ENCODE measurements around the gene LRRN2.

Gene LRRN2

DNA sequence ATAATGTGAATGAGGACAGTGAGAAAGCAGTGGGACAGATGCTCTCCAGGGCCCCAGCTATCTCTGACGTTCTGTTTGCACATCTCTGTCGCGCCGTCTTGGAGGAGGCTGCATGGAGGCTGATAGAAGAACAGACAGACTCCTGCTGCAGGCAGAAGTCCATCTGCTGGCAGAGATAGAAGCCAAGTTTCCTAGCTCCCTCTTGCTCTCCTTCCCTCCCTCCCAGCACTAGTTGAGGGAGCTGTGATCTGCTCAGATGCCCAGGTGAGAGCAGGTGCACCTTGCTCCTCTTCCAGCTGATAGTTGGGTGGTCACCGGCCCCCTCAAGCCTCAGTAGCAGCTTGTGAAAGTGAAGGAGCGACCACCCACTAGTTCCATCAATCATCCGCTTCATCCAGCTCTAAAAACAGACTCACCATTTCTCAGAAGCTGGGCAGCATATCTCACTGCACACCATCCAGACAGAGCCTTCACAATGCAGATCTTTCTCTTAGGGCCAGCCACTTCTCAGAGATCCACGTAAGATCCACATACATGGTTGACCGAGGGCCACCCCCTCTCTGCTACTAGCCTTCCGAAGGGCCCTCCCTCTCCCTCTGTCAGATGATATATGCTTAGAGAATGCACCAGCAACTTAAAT lies 12.9 kb downstream of the LRRN2 start (continued):
- TF ChIP-seq, protein P1, sequence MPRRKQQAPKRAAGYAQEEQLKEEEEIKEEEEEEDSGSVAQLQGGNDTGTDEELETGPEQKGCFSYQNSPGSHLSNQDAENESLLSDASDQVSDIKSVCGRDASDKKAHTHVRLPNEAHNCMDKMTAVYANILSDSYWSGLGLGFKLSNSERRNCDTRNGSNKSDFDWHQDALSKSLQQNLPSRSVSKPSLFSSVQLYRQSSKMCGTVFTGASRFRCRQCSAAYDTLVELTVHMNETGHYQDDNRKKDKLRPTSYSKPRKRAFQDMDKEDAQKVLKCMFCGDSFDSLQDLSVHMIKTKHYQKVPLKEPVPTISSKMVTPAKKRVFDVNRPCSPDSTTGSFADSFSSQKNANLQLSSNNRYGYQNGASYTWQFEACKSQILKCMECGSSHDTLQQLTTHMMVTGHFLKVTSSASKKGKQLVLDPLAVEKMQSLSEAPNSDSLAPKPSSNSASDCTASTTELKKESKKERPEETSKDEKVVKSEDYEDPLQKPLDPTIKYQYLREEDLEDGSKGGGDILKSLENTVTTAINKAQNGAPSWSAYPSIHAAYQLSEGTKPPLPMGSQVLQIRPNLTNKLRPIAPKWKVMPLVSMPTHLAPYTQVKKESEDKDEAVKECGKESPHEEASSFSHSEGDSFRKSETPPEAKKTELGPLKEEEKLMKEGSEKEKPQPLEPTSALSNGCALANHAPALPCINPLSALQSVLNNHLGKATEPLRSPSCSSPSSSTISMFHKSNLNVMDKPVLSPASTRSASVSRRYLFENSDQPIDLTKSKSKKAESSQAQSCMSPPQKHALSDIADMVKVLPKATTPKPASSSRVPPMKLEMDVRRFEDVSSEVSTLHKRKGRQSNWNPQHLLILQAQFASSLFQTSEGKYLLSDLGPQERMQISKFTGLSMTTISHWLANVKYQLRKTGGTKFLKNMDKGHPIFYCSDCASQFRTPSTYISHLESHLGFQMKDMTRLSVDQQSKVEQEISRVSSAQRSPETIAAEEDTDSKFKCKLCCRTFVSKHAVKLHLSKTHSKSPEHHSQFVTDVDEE (CRISPR knock-in tag; IDR thresholded peaks at IDR 0.05): no peak
- TF ChIP-seq SNAI2 (CRISPR knock-in tag; IDR thresholded peaks at IDR 0.05): no peak
- TF ChIP-seq CSDC2 (CRISPR knock-in tag; IDR thresholded peaks at IDR 0.05): no peak
- TF ChIP-seq OSR1 (CRISPR knock-in tag; IDR thresholded peaks at IDR 0.05): no peak
- no peak for TF ChIP-seq TOX (CRISPR knock-in tag; IDR thresholded peaks at IDR 0.05; ENCODE audit: borderline replicate concordance)

GRCh38 chr1:204672069-204672468 lies 13.5 kb downstream of the LRRN2 start:
- no peak for TF ChIP-seq POU6F1 (CRISPR knock-in tag; IDR thresholded peaks at IDR 0.05; ENCODE audit: borderline replicate concordance, low read depth)
- TF ChIP-seq ZNF565 (CRISPR knock-in tag; conservative IDR thresholded peaks at IDR 0.05; ENCODE audit: low read depth): no peak
- TF ChIP-seq CREB5 (CRISPR knock-in tag; IDR thresholded peaks at IDR 0.05; ENCODE audit: low read depth): no peak
- no peak for TF ChIP-seq OSR1 (CRISPR knock-in tag; IDR thresholded peaks at IDR 0.05)
- TF ChIP-seq CSDC2 (CRISPR knock-in tag; IDR thresholded peaks at IDR 0.05): no peak
- TF ChIP-seq PPARA (CRISPR knock-in tag; IDR thresholded peaks at IDR 0.05; ENCODE audit: borderline replicate concordance): no peak
- no peak for TF ChIP-seq RARB (CRISPR knock-in tag; IDR thresholded peaks at IDR 0.05)
- TF ChIP-seq ESRRG (CRISPR knock-in tag; IDR thresholded peaks at IDR 0.05): no peak
- no peak for TF ChIP-seq ZFP3 (CRISPR knock-in tag; IDR thresholded peaks at IDR 0.05)
- TF ChIP-seq TCF4 (CRISPR knock-in tag; IDR thresholded peaks at IDR 0.05; ENCODE audit: borderline replicate concordance): no peak
- no peak for TF ChIP-seq ZNF70 (CRISPR knock-in tag; IDR thresholded peaks at IDR 0.05)
- no peak for TF ChIP-seq ZC3H10 (CRISPR knock-in tag; IDR thresholded peaks at IDR 0.05)
- TF ChIP-seq PATZ1 (CRISPR knock-in tag; IDR thresholded peaks at IDR 0.05; ENCODE audit: borderline replicate concordance): no peak
- TF ChIP-seq CSRNP3 (CRISPR knock-in tag; IDR thresholded peaks at IDR 0.05): no peak
- TF ChIP-seq TOX (CRISPR knock-in tag; IDR thresholded peaks at IDR 0.05; ENCODE audit: borderline replicate concordance): no peak
- TF ChIP-seq SNAI2 (CRISPR knock-in tag; IDR thresholded peaks at IDR 0.05): no peak
- no peak for TF ChIP-seq ISL1 (CRISPR knock-in tag; IDR thresholded peaks at IDR 0.05)
- no peak for ATAC-seq

DNA sequence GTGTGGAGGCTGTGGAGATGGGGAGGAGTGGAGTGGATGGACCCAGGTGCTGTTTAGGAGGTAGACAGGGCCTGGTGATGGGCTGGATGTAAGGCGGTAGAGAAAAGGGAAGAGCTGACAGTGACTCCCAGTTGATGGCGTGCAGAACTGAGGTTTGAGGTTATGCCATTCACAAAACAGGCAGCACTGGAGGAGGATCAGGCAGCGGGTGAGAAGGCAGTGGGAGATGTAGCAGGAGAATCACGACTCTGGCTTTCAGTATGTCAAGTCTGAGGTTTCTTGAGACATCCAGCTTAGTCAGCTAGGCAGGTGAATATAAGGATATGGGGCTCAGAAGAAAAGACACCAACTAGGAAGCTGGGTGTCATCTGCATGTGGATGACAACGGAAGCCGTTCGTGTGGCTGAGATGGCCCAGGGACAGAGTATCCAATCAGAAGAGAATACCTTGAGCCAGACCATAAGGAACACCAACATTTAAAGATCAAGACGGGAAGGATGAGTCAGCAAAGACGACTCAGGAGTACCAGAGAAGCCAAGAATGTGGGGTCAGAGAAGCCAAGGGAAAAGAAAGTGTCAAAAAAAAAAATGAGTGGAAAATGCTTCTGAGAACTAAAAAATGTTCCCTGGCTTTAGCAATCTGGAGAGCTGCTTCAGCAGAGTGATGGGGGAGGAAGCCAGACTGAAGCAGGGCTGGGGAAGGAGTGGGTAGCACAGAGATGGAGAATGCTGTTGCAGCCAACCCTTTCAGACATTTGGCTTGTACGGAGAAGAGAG lies 15.2 kb downstream of the LRRN2 start:
- TF ChIP-seq ISL1 (CRISPR knock-in tag; IDR thresholded peaks at IDR 0.05): no peak
- peak; percentile 55 for ATAC-seq

All from SK-N-SH treated with all-trans-retinoic acid at 6 μM for 48 hours (cell line).